HG03575 (cell line): Measurements from ENCODE around the gene SLC13A5.

ENCODE experiments used
- ATAC-seq: cut with Tn5 transposase; IDR thresholded peaks from one replicate; pipeline ENCODE4 v1.9.1; 2021; ENCODE audit not compliant: unreplicated experiment, insufficient number of reproducible peaks, low FRiP score; ENCODE audit errors: extremely low read depth

Gene SLC13A5

DNA sequence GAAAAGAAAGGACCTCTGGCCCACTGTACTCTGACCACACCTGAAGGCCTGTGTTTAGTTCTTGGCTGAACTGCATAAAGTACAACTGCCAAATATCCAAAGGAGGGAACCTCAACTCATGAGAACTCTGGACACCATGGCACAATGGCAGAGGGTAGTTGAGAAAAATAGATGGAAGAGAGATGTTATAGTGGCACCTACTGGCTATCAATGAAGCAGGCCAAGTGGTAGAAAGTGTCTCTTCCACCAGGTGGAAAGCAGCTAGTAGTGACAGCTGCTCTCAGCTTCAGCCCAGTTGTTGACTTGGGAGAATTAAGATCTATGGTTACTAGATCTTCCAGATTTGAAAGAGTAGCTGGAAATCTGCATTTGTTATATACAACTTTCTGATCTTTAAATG is 65.0 kb downstream of the SLC13A5 start:
- no peak for ATAC-seq

DNA sequence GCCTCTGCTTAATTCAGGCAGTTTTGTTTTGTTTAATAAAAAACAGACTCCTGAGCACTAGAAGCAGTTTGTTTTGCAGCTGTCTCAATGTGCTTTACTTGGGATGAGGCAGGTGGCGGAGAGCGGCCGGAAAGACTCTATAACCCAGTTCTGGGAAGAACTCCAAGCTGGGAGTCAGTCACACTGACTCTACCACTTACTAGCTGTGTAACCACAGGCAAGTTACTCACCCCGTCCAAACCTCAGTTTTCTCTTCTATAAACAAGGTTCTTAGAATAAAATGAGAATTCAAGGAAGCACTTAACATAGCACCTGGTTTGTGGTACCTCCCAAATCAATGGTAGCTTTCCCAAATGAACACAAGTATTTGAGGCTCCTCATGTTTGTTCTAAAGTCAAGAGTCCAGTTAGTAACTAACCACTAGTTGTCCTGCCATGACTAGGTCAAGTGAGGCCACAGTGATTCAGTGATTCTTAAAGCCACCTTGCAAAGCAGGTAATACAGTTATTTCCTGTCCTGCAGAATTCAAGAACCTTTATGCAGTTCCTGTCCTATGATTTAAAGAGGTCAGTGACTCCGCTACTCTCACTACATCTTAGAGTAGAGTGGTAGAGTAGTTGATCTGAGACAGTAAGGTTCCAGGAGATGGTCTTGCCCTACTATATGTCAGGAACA is 69.6 kb downstream of the SLC13A5 start:
- ATAC-seq: no peak

DNA sequence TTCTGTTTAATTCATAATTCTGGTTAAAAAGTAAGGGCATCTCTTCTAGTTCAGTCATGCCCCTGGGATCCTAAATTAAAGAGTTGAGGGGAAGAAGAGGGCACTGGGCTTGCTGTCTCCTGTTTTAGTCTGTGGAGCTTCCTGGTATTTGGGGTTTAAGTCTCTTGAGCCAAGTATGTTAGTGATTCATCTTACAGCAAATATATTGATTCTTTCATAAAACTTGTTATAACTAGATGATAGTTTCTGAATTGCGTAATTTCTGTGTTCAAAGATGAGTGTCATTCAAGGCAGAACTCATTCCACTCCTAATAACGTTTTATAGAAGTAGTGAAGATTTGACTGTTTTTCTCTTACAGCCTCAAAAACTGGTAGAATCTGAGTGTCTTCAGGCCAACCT is 70.6 kb downstream of the SLC13A5 start:
- no peak for ATAC-seq

DNA sequence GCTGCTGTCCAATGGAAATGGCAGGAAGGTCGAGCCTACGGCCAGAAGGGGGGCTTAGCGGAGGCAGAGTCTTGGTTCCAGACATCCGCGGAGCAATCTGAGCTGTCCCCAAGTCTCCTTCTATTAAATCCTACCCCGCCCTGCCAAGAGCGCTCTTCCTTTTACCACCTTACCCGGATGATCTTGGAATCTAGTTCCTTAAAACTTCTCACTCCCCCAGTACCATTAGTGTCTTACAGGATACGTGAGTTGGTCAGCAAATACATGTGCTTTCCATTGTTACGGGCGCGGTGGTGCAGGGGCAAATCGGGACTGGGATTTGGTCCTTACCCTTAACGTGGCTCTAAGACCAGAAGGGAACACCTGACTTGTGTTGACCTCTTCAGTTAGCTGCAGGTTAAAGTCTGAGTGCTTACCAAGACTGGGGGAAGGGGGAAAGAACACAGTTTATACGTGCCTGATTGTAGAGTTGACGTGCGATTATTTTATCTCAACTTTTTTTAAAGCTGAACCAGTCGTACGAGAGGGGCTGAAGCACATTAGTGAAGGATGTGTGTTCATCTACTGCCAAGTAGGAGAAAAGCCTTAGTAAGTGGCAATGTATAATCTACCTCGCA is 71.8 kb downstream of the SLC13A5 start:
- no peak for ATAC-seq

DNA sequence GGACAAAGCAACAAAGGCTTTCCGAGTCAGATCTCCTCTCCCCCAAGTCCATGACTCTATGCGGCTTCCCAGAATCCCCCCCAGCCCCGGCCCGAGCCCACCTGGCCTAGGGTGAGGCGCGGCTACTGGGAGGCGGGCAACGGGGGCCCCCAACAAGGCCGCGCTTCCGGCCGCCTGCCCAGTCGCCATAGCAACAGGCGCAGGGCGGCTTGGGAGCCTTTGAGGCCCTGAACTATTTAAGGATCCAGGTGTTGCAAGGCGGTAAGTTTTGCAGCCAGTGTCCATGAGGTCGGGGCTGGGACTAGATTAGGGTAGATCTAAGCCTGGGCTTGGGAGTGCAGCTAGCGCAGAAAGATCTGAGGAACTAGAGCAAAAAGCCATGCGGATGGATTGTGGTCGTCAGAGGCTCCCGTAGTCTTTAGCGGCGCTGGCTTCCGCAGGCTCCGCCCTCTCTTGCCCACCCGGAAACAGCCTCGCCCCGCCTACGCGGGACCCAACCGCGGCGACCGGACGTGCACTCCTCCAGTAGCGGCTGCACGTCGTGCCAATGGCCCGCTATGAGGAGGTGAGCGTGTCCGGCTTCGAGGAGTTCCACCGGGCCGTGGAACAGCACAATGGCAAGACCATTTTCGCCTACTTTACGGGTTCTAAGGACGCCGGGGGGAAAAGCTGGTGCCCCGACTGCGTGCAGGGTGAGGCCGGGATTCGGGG is 72.5 kb downstream of the SLC13A5 start, which contains the start of the genes KIAA0753 and TXNDC17:
TSS of gene KIAA0753 (minus strand) at position 176 of the 711 bp plus-strand sequence. CDS start 5,608 bp downstream, outside the sequence.
TSS of gene TXNDC17 (plus strand) at position 525 of the 711 bp plus-strand sequence. CDS start at position 548, 23 bp downstream.
- no peak for ATAC-seq

DNA sequence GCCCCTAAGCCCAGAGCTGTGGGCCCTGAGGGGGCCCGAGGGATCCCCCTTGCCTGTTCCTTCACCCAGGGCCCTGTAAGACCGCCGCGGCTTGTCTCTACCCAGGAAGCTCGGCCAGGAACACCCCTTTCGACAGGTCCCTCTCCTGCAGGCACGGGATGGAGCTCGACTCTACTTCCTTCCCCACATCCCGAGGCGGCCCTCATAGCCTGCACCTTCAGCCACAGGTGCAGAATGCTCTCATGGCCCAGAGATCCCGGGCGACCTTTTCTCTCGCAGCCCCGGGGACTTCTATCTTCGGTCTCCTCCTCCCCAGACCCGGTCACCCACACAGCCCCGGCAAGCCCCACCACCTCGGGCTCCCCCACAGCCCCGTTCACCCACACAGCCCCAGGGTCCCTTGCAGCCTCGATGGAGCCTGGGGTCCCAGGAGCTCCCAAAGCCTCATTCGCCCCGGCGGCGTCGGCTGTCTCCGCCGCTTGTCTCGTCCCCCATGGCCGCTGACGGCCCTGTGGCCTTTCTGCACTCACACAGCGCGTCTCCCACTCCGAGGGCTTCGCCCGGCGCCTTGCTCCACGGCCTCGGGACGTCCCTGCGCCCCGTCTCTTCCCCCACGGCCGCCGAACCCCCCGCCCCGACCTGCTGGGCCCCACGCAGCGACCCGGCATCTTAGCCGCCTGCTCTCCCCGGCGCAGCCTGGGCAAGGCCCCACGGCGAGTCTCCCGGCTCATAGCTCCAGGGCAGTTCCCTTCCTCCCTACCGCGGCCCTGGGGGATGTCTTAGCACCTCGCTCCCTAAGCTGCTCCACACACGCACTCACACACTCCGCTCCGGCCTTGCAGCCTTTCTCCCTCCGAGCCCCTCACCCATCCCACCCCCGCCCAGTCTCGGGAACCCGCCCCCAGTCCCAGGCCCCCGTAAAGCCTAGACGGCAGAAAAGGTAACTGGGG is 73.3 kb downstream of the SLC13A5 start:
- ATAC-seq: no peak

DNA sequence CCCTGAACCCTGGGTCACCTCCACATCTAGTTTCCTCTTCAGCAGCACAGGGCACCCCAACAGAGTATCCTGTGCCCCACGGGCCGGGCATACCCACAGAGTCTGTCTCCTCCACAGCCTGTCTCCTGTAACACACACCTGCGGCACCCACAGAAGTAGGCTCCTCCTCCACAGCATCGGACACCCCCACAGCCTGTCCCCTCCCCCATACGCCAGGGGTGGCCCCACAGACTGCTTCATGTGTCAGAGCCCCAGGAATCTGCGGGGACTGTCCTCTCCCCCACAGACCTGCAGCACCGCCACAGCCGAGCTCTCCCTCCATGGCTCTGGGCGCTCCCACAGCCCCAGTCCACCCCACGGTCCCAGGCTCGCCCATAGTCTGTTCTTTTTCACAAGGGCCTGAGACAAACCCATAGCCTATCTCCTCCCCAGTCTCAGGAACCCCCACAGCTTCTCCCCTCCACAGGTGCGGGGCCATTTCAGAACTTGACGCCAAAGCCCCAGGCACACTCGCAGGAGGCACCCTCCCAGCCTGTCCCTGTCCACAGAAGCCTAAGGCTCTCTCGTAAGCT is 74.1 kb downstream of the SLC13A5 start:
- no peak for ATAC-seq

DNA sequence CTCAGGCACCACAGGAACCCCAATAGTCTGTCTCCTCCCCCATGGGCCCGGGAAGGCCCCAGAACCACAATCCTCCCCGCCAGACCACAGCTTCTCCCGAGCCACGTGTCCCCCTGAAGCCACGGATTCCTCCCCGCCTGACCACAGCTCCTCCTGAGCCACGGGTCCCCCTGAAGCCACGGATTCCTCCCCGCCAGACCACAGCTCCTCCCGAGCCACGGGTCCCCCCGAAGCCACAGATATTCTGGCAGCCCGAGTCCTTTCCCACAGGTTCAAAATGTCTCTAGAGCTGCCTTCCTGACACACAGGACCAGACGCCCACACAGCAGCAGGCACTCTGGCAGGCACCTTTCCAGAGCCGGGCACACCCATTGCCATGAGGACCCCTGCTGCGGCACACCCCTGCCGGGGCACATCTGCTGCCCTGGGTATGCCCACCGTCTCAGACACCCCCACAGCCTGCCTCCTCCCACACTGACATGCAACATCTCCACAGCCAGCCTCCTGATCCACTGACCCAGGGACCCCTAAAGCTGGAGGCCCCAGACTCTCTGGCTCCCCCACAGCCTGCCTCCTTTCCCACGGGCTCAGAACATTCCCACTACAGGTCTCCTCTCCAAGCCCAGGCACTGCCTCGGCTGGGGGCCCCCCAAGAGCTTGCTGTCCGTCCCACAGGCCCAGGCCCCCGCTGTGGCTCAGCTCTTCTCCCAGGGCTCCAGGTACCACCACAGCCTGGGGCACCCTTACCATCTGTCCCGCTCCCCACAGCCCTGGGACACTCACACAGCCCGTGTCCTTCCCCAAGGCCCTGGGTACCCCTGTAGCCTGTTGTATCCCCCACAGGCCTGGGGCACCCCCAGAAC is 74.9 kb downstream of the SLC13A5 start:
- ATAC-seq: no peak

DNA sequence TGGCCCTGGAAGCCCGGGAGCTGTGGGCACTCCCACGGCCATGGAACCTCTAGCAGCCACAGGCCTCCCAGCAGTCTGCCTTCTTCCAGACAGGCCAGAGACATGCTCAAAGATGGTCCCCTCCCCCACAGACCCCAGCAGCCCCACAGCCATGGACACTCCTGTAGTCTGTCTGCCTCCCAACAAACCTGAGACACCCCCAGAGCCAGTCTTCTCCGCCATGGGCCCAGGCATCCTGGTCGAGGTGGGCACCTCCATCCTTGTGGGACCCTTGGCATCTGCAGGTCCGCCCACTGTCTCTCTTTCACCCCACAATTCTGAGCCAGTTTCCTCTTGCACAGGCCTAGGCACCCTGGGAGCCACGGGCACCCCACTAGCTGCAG is 75.7 kb downstream of the SLC13A5 start:
- no peak for ATAC-seq

DNA sequence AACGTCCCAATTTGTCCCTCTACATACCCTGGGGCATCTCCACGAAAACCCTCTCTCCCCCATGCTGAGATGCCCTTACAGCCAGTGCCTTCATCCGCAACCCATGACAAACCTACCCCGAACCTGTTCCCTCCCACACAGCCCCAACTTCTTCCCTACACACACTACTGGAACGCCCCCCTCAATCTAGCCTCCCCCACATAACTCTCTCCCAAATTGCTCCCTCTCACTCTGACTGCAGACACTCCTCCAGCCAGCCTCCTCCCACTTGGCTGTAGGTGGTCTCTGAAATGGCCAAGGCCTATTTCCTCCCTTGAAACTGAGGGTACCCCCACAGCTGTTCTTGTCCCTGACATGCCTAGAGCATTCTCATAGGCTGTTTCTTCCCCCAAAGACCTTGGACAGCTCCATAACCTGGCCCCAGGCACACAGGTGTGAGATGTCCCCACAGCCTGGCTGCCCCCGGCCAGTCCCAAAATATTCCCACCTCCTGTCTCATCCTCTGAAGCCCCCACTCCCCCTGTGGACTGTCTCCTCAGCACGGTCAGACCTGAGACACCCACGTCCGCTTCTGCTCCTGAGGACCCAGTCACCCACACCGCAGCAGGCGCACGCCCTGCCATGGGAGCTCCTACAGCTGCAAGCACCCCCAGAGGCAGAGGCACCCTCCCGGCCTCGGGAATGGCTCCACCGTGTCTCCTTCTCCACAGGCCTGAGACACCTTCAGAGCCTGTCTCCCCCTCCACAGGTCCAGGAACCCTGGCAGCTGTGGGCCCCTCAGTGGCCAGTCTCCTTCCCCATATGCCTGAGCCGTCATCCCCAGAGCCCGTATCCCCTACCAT is 76.3 kb downstream of the SLC13A5 start:
- no peak for ATAC-seq

DNA sequence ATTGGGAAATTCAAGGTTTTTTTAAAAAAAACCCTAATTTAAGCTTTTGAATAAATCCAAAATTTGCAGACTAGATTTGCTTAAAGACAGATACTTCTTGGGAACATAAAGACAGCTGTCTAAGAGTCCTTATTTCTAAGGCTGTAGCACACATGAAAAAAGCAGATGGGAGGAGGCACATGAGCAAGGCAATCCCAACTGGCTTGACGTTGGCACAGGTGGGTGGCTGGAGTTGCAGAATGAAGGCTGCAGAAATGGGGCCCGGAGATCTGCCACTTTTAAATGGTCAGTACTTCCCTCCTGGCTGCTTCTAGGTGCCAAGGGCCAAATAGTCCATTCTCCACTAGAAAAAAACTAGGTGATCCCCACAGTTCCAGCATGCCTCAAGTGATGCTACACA is 77.1 kb downstream of the SLC13A5 start:
- no peak for ATAC-seq
